HG02884 (cell line): Measurements from ENCODE around the gene MYBBP1A.

Experiments used
- ATAC-seq: cut with Tn5 transposase; IDR thresholded peaks from one replicate; pipeline ENCODE4 v1.9.1; 2021; ENCODE audit warnings: mild to moderate bottlenecking, moderate library complexity; ENCODE audit not compliant: unreplicated experiment

Gene MYBBP1A

GRCh38 chr17:4572131-4572530 is 16.9 kb upstream of the MYBBP1A start:
- ATAC-seq: no peak

DNA sequence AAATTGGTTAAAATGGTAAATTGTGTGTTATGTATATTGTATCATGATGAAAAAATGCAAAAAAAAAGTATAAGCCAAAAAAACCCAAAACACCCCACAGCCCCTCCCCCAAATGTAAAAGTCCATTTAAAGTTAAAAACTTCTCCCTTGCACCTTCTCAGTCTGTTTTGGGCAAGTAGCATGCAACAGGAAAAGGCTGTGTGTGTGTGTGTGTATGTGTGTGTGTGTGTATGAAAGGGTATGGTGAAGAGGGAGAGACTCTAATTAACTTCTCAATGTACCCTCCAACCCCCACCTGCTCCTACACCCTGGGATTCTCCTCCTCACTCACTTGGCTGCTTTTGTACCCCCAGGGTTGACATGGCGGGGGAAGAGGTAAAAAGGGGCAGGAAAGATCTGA is 14.4 kb upstream of the MYBBP1A start:
- ATAC-seq: no peak

- no peak for ATAC-seq
Observed at GRCh38 chr17:4566785-4567184, 11.6 kb upstream of the MYBBP1A start.

DNA sequence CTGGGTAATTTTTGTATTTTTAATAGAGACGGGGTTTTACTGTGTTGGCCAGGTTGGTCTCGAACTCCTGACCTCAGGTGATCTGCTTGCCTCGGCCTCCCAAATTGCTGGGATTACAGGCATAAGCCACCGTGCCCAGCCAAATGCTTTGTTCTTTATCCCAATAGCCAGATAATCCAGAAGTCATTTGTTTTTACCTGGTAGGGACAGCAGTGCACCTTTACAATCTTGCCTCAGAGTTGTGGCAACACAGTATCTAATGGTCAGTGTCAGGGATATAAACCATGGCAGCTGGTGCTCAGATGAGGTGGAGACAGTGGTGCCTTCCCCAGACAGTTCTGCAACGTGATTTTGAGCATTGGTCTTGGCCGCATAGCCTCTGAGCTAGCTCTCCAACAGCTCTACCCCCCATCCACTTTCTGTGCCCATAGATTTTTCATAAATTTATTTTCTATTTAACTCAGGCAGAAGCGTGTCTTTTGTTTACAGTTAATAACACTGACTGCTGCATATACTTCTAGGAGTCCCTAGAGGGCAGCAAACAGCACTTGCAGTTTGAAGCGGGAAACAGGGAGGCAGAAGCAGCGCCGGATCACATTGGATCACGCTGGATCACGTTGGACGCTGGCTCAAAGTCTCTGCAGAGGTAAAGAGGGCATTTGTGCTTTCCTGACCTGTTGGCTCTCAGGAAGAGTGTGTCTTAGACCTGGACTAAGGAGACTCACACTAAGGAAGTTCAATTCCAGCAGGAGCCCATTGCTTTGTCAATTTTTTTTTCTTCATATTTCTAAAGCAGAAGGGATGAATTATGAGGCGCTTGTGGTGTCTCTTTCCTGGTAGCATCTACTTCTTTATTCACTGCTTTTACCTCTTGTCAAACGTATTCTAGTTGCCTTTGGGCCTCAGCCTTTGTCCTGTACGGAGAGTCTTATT is 10.3 kb upstream of the MYBBP1A start:
- ATAC-seq: no peak

DNA sequence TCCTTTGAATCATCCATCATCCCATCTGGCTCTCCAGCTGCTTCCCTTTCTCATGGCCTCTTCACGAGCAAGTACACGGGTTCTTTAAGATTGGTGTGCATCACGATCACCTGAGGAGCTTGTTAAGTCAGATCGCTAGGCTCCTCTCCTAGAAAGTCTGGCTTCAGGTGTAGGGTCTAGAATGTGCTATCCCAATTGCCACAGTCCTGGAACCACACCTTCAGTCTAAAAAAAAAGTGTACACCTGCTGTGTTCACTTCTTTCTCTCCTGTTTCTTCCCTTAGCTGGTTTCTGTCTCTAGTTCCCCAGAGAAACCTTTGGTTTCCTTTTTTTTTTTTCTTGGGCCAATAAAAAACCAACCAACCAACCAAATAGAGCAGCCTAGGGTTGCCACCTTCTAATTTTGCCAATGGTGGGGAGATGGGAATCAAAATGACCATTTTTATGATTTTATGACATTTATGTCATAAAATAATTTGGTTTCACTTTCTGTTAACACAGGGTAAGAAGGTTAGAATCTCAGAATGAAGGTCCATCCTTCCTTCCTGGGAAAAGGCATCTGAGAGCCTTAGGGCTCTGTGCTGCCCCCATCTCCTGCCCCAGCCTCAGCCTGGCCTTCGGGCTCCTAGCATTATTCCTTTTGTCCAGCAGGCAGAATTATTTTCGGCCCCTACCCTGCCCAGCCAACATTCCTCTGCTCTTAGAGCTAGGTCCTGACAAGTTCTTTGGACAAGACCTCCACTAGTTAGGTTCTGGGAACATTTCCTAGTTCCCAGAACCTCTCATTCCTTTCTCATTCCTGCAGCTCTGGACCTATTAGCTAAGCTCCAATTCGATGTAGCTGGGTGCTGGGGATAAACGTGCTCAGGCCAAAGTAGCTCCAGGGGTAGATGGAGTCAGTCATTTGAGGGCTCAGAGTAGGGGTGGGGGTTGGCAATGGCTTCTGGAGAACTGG is 7.1 kb upstream of the MYBBP1A start:
- no peak for ATAC-seq

DNA sequence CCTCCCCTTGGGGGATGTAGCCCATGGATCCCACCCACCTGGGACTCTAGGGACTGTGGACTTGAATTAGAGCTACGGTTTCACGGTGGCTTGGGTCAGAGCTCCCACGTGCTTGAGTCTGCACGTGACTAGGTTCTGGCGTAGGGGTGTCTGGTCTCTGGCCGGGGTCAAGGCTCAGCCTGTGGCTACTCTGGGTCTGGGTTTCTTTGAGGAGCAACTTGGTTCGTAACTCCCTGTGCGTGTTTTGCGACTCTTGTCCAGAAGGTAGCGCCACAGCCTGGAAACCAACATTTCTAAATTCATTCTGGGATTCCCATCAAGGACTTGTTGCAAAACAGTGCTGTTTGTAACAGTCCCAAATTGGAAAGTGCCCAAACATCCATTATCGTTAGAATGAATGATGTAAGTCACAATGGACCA is 5.7 kb upstream of the MYBBP1A start:
- ATAC-seq: no peak

DNA sequence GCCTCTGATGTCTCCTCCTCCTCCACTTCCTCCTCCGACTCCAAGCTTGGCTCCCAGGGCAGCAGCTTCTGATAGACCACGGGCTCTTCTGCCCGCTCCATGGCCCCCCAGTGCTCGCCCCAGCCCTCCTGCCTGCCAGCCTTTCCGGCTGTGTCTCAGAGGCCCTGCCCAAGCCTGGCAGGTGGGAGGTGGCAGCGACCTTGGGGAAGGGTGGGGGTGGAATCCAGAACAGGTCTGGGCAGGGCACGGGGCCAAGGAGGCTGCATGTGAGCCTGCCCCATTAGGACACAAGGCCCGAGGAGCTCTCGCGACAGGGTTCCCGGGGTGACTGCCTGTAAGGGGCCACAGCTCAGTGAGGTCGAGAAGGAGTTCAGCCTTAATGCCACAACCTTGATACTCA is 5.2 kb upstream of the MYBBP1A start, which contains the start of gene GGT6:
TSS of gene GGT6 (minus strand) at position 157 of the 400 bp plus-strand sequence. CDS start at position 101, 56 bp downstream.
- no peak for ATAC-seq

- no peak for ATAC-seq
Observed at GRCh38 chr17:4559966-4560365, 4.8 kb upstream of the MYBBP1A start.

DNA sequence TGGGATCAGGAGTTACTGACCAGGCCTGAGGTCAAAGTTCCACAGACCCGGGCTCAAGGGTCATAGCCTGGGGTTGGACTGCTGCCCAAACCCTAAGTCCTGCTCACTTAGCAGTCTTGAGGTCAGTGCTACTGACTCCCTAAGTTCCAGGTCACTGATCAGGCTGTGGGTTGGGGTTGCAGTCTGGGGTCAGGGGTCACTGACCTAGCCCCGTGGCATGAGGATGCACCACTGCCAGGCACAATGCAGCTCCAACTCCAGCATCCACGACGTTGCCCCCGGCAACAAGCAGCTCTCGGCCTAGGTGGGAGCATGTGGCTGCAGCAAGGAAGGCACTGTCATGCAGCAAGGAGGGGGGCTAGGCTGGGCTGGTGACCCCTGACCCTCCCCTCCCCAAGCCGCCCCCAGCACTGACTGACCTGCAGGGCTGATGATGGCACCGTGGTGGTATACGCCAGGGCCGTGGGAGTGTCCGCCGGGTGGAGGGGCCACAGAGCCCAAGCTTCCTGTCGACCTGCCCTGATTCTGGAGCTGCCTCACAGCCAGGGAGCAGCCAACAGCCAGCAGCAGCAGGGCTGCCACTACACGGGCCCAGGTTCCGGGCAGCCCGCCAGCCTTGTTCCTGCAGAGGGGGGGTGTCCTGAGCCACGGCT is 4.1 kb upstream of the MYBBP1A start:
- no peak for ATAC-seq

- no peak for ATAC-seq
Observed at GRCh38 chr17:4558347-4558971, 3.3 kb upstream of the MYBBP1A start.

- no peak for ATAC-seq
Observed at GRCh38 chr17:4557626-4558346, 2.6 kb upstream of the MYBBP1A start.

DNA sequence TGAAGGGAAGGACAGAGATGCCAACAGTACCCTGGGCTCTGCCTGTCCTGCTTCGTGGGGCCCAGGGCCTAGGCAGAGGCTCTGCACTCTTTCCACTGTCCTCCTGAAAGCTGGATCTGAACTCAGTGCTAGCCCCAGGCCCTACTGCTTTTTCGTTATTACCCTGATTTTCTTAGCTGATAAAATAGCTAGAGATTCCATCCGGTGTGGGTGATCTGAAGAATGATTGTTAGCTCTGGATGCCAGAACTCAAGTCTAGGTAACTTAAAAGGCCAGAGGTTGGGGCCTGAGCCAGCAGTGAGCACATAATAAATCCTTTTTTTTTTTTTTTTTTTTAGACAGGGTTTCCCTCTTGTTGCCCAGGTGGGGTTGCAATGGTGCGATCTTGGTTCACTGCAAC is 1.8 kb upstream of the MYBBP1A start:
- no peak for ATAC-seq

- no peak for ATAC-seq
Observed at GRCh38 chr17:4555873-4556759, 932 bp upstream of the MYBBP1A start.

GRCh38 chr17:4554441-4554996 is 665 bp downstream of the MYBBP1A start:
- ATAC-seq: no peak

DNA sequence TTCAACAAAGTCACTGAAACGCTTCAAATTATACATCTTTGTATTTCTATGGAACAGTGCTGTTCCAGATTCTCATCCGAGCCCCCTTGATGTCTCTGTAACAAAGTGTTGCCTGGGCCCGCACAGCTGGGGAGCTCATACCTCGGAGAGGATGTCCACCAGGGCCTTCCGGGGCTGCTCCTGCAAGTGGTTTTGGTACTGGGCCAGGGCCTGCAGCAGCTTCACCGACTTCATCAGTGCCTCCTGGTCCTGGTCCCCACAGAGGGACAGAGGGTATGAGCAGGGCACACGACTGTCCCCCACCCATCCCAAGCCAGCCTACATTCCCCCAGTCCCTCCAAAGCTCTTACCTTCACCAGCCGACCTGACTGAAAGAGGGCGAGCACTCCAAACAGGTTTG is 1.5 kb downstream of the MYBBP1A start:
- ATAC-seq: no peak

- no peak for ATAC-seq
Observed at GRCh38 chr17:4551796-4552525, 3.2 kb downstream of the MYBBP1A start.

GRCh38 chr17:4551141-4551540 is 4.0 kb downstream of the MYBBP1A start:
- ATAC-seq: no peak

DNA sequence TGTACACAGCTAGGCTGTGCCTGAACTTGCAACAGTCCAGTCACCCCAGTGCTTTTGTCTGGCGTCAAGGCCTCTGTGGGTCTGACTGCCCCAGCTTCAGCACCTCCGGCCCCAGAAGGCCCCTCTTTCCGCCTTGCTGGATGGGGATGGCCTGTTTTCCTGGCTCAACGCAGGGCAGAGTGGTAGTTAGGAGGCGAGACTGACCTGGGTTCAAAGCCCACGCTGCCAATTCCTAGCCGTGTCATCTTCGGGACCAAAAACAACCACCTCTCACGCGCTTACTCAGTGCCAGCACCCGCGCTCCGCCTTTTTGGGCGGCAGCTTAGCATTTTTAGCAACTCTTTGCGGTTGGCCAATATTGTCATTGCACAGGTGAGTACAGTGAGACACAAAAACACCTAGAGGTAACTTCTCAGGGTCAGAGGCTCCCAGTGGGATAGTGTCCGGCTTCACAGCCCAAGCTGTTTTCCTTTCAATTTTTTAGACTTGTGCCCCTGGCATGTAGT is 4.6 kb downstream of the MYBBP1A start:
- no peak for ATAC-seq
